ENCODE data around the gene KCNJ16.

The KCNJ16 gene

DNA sequence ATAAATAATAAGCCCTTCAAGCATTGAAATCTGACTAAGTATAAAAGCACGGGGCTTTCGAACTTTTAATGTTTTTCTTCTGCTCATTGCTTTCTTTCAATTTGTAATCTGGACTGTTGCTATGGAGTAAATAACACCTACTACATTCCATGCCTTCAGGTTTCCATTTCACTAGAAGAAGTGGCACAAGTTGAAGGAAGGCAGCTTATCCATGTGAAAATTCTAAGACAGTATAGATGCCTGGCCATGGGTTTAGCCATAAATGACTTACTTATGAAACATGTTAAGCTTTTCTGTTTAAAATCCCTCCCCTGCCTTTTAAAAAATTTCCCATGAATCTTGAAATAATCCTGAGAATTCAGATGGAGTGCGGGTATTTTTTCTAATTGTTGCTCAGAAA, 30.6 kb downstream of the KCNJ16 start:
- no peak overlapping the region for H3K27ac ChIP-seq
- TF ChIP-seq, protein P1, sequence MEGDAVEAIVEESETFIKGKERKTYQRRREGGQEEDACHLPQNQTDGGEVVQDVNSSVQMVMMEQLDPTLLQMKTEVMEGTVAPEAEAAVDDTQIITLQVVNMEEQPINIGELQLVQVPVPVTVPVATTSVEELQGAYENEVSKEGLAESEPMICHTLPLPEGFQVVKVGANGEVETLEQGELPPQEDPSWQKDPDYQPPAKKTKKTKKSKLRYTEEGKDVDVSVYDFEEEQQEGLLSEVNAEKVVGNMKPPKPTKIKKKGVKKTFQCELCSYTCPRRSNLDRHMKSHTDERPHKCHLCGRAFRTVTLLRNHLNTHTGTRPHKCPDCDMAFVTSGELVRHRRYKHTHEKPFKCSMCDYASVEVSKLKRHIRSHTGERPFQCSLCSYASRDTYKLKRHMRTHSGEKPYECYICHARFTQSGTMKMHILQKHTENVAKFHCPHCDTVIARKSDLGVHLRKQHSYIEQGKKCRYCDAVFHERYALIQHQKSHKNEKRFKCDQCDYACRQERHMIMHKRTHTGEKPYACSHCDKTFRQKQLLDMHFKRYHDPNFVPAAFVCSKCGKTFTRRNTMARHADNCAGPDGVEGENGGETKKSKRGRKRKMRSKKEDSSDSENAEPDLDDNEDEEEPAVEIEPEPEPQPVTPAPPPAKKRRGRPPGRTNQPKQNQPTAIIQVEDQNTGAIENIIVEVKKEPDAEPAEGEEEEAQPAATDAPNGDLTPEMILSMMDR (IDR thresholded peaks at IDR 0.05), result no peak
- TF ChIP-seq ZFX (IDR thresholded peaks at IDR 0.05; ENCODE audit: borderline replicate concordance), result no peak

- TF ChIP-seq ZFX (IDR thresholded peaks at IDR 0.05; ENCODE audit: borderline replicate concordance), result no peak
- TF ChIP-seq, protein P1 (IDR thresholded peaks at IDR 0.05), result no peak
- H3K27ac ChIP-seq, result no peak overlapping the region
These were observed 31.5 kb downstream of the KCNJ16 start for GRCh38 chr17:70106551-70106950.

DNA sequence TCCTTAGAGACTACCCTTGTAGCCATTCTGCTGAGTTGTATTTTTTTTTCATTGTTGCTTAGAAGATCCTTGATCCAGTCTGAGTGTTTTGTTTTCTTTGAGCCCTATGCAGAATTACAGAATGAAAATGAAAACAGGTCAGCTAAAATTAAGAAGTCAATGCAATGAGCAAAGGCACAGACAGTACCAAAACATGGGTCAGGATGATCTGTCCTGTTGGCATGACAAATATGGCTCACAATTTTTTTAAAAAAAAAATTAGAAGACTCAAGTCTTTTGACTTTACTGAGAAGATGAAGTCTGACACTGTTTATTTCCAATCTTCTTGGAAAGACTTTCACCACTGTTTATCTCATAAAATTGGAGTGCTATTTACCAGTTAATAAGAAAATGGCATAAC, 32.4 kb downstream of the KCNJ16 start:
- no peak for TF ChIP-seq ZFX (IDR thresholded peaks at IDR 0.05; ENCODE audit: borderline replicate concordance)
- TF ChIP-seq, protein P1 (IDR thresholded peaks at IDR 0.05), result no peak
- H3K27ac ChIP-seq, result no peak overlapping the region

DNA sequence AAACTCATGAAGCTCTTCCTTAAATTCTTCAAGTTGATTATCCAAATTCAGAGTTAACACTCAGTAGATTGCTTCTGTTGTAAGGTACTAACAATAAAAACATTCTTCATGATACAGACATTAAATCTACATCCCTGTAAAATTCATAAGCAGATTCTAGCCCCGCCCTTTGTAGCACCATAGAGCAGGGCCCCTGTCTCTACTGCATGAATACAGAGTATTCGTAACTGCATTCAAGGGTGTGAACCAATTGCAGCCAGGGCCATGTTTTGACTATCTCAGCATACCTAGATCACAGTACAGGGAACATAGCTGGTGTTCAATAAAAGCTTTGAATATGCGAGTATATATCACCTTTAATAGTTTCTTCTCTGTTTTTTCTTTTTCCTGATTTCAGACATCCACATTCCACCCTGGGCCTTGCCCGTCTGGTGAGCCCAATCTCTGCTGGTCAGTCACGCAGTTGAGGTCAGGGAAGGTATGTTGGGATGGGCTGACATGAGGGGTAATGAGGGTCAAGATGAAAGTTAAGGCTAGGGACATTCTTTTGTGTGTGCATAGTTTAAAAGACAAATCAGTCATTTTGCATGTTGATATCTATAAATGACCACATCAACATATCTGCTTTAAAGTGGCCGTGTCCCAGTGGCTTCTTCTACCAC, 33.0 kb downstream of the KCNJ16 start:
- TF ChIP-seq, protein P1 (IDR thresholded peaks at IDR 0.05), result no peak
- no peak for TF ChIP-seq ZFX (IDR thresholded peaks at IDR 0.05; ENCODE audit: borderline replicate concordance)
- H3K27ac ChIP-seq, result no peak overlapping the region

DNA sequence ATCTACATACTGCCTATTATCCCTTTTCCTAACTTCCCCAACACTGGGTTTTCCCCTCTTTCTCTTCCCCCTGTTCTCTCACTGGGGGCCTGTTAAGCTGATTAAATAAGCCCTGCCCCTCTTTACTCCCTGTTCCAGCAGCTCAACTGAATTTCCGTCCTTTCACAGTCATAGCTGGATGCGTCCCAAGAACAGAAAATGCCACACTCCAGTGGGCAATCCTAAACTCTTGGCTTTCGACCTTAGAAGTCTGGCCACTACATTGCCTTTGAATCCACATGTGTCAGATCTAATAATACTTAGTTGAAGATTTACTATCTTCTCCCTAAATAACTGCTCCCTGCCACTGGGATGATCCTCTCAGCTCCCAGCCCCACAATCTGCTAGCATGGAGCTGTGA, 34.5 kb downstream of the KCNJ16 start:
- no peak overlapping the region for H3K27ac ChIP-seq
- TF ChIP-seq, protein P1 (IDR thresholded peaks at IDR 0.05), result no peak
- no peak for TF ChIP-seq ZFX (IDR thresholded peaks at IDR 0.05; ENCODE audit: borderline replicate concordance)

- no peak overlapping the region for H3K27ac ChIP-seq
- TF ChIP-seq, protein P1 (IDR thresholded peaks at IDR 0.05), result no peak
- no peak for TF ChIP-seq ZFX (IDR thresholded peaks at IDR 0.05; ENCODE audit: borderline replicate concordance)
These were observed 35.4 kb downstream of the KCNJ16 start for GRCh38 chr17:70110443-70110880.

GRCh38 chr17:70111201-70111600, 36.2 kb downstream of the KCNJ16 start:
- TF ChIP-seq, protein P1 (IDR thresholded peaks at IDR 0.05), result no peak
- H3K27ac ChIP-seq, result no peak overlapping the region

All from 22Rv1 (cell line).